T-helper 2 cell treated with Interferon-gamma antibody and Interleukin-4, amounts not matched to agents 100 ng/mL and 5 ng/mL, for 36 hours (primary cell): Measurements from ENCODE around the gene CCR7. TPM values are rescaled to one million over a fixed set of nuclear protein-coding genes. Genes with fewer than 3 reads are reported as not detected.

Experiments used
- intact Hi-C: fragments of 100-400 bp; cut with micrococcal nuclease; formaldehyde crosslinking; loops from one replicate; pipeline ENCODE4 v1.15.1; 2023
- total RNA-seq: library from RNA; stranded (reverse); gene quantifications from 2 replicates; pipeline ENCODE4 v1.2.3, GENCODE V29; 2022

CCR7 gene
- total RNA-seq, 1 donor from 2014 or later: 113 TPM

DNA sequence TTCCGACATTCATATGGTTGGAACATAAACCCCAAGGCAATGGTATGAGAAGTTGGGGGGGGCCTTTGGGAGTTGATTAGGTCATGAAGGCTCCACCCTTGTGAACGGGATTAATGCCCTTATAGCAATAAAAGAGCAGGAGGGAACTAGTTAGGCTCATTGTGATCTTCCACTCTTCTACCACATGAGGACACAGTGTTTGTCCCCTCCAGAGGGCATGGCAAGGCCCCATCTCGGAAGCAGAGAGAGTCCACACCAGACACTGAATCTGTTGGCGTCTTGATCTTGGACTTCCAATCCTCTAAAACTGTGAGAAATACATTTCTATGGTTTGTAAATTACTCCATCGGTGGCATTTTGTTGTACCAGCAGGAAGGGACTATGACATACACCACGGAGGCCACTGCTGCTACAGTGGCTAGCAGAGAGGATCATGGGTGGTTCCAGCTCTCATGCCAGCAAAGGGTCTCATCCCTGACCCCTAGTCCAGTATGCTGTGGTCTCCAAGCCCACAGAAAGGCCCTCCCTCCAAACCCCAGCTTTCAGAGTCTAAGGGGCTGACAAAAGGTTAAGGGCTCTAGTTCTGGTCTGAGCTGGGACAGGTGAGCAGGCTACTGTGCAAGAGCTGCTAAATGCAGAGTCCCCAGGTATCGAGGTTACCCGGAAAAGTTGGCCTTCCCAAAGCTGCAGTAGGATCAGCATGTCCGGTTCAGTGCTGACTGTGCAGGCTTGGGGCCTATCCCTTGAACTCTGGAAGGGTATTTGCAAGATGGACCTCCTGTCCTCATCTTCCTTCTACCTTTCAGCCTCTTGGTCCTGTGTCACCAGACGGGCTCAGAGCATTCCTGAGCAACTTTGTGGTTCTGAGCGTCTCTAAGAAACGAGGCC lies 12.2 kb downstream of the CCR7 start:
- intact Hi-C loops: no loop called here

DNA sequence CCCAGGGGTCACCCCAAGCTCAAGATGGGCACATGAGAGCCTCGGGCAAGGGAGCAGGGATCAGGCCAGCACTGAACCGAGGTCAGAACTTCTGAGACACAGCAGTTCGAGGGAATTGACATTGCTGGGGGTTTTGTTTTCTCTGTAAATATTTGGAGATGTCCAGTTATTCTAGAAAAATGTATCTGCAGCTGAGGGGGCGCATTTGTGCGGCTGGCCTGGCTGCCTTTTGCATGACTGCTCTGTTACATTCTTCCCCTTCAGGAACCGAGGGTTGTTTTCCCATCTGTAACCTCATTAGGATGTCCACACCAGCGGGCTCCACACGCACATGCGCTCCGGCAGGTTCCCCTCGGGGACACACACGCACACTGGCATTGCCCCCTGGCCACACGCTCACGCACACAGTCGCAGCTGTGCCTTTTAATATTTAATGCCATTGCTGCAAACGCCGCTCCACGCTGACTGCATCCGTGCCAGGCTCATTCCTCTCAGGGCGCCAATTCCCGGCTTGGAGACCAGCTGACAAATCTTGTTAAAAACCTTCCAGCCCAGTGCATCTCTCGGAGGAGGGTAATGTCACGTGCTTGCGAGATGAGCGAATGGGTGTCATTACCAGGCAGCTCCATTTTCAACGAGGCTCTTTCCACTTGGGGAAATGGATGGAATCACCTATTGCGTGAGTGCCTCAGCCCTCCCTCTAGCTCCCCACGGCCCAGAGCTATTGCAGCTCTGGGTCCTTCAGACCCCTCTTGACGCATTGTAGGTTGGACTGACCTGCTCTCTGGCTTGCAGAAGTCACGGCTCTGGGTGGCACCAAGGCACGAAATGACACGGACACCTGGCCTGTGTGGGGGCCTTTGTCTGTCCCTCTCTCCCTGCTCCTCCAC lies 13.1 kb downstream of the CCR7 start:
- intact Hi-C loops: no loop called here

DNA sequence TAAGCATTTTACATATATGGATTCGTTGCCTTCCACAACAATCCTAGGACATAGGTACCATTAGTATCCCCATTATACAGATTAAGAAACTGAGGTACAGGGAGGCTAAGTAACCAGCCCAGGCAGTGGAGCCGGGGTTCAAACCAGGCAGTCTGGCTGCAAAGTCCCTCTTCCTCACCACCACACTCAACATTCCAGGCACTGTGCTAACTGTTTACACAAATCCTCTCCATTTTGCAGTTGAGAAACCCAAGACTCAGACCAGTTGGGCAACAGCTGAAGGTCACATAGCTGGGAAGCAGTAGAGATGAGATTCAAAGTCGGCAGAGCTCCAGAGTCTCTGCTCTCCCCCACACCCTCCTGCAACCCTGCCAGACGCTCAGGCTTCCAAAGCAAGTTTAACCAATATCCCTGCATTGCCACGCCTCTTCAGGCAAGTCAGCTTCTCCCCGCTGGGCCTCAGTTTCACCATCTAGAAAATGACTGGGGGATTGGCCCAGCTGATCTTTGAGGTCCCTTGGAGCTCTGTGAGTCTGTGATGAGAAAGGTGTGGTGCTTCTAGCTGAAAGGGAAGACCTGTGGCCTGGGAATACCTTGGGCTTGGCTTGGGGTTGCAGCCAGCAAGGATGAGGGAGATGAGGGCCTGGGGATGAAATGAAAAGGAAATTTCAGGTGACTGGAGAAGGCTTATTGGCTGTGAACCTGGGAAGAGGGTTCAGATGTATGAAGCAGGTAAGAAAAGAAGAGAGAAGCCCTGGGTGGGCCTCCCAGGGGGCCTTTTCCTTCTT lies 14.0 kb downstream of the CCR7 start:
- intact Hi-C loops: no loop called here

DNA sequence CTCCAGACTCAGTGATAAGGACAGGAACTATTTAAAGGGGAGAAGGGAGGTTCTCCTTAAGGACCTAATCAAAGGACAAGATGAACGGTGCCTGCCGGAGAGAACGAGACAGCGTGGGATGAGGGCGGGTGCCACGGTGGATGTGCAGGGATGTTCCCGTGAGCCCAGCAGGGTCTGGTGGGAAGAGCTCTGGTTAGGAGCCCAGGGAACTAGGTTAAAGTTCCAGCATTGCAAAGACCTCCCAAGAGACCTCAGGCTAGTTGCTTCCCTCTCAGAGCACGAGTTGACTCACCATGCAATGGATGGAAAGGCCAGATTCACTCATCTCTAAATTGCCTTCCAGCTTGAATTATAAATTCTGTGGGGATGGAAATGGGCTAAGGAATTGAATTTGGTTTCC lies 14.7 kb downstream of the CCR7 start:
- intact Hi-C loops: no loop called here

DNA sequence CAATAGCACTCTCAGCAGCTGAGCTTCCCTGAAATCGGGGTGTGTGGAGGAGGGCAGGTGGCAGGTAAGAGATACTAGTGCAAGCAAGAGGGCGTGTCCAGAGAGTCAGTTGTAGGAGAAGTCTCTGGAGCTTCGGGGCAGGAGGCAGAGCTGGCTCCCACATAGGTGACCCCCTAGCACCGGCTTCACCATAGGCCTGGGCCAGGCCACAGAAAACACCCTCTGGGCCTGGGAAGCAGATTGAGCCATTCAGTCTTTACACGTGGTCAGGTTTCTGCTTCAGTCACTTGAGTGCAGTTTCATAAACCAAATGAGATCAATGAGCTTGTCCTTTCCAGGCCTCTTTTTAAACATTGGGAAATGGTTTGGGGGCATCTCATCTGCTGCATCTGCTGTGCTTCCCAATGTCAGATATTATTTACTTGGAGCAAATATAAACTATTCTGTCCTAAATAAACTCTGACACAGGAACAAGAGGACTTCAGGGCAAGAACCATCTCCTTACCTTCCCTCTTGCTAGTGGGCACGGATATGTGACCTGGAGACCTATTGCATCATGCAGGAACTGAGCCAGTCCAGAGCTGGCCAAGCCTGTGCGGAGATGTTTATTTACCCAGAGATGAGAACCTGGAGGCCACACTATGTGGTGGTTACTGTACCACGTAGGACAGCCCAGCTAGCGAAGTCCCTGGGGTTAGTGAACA lies 16.1 kb downstream of the CCR7 start:
- intact Hi-C loops: loop anchor here (5.0 kb wide), 1 partner anchor 187 kb away; the partner anchor contains the start of gene GJD3

DNA sequence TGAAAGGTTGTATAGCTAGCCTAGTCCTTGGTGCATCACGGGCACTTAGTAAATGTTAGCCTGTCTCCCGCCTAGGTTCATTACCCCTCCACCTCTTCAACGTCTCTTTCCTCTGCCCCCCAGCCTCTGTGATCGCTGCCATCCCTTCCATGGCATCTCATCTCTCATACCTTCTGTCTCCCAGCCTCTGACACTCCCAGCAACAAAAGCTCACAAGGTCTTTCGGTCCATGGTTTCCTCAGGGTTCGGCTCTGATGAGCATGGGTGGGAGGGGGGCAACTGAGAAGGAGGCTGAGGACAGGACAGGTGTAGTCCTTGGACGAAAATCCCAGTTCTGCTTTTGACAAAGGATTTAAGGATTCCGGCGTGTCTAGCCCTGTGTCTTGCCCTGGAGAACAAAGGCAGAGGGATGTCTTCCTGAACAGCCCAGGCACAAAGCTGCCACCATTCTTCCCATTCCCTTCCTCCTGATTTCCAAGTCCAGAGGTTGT lies 16.7 kb downstream of the CCR7 start:
- intact Hi-C loops: loop anchor here (5.0 kb wide), 1 partner anchor 186 kb away; the partner anchor contains the start of gene GJD3

DNA sequence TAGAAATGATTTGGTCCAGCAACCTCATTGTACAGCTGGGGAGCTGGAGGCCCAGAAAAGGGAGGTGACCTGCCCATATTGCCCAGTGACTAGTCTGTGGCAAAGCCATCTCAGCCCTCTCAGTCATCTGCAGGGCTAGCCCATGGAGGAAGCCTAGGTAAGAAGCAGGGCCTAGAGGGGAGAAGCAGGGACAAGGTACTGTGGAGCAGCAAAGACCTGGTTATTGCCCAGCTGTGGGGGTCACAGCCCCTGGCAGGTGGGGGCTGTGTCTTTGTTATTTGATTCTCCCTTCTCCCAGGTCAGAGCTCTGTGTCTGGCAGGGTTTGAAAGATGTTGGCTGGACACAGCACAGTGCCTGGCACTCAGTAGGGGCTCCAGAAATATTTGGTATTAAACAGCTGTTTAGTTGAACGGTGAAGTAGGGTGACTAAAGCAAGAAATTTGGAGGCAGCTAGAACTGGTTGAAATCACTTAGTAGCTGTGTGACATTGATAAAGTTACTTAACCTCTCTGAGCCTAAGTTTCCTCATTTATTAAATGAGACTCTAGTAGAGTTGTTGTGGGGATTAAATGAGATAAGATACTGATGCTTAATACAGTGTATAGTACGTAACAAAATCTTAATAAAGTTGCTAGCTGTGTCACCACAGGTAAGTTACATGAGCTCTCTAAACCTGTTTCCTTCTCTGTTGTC lies 17.3 kb downstream of the CCR7 start:
- intact Hi-C loops: loop anchor here (5.0 kb wide), 1 partner anchor 186 kb away; the partner anchor contains the start of gene GJD3

DNA sequence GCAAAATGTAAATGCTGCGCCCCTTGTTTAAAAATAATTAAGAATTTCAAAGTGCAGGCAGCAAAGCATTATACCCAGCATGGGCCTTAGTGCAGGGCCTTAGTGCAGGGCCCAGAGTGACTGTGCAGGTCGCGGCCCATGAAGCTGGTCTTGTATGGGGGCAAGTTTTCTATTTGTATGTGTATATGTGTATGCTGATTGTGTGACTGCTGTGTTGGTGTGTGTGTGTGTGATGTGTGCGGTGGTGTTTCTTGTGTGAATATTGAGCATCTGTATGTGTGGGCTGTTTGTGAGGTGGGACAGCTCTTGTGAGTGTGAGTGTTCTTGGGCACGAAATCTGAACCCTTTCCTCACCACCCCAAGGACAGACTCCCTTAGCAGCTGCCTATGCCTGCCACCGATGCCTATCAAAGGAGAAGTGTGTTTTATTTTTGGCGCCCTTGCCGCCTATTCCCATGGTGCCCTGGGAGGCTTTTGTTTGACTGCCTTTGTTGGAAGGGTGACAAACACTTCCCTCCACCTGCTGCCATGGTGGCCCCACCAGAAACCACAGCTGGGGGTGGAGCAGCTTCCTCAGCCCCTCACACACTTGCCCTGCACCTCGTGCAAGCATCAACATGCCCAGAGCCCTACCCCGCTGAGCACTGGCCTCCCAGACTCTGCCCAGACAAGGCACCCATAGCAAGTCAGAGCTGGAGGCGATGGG lies 18.0 kb downstream of the CCR7 start:
- intact Hi-C loops: loop anchor here (5.0 kb wide), 1 partner anchor 185 kb away; the partner anchor contains the start of gene GJD3

DNA sequence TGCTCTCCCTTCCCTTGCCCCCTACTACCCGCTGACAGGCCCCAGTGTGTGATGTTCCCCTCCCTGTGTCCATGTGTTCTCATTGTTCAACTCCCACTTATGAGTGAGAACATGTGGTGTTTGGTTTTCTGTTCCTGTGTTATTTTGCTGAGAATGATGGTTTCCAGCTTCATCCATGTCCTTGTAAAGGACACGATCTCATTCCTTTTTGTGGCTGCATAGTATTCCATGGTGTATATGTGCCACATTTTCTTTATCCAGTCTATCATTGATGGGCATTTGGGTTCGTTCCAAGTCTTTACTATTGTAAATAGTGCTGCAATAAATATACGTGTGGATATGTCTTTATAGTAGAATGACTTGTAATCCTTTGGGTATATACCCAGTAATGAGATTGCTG lies 18.8 kb downstream of the CCR7 start:
- intact Hi-C loops: loop anchor here (5.0 kb wide), 1 partner anchor 184 kb away; the partner anchor contains the start of gene GJD3

DNA sequence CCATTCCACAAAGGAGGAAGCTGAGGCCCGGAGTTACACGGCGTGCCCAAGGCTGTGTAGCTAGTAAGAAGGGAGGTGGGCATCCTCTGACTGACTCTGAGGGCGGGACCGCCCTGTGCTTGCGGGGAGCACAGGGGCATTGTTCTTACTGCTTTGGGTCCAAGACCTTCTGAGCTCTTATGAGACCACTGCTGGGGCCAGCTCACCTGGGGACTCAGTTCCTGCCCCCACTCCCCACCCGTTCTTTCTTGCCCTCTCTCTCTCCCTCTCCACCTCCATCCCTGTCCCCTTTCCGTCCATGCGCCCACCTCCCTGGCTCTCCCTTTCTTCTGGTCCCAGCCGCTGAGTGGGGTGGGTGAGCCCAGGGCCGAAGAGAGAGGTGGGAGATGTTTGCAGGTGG lies 19.6 kb downstream of the CCR7 start:
- intact Hi-C loops: loop anchor here (5.0 kb wide), 1 partner anchor 183 kb away; the partner anchor contains the start of gene GJD3

DNA sequence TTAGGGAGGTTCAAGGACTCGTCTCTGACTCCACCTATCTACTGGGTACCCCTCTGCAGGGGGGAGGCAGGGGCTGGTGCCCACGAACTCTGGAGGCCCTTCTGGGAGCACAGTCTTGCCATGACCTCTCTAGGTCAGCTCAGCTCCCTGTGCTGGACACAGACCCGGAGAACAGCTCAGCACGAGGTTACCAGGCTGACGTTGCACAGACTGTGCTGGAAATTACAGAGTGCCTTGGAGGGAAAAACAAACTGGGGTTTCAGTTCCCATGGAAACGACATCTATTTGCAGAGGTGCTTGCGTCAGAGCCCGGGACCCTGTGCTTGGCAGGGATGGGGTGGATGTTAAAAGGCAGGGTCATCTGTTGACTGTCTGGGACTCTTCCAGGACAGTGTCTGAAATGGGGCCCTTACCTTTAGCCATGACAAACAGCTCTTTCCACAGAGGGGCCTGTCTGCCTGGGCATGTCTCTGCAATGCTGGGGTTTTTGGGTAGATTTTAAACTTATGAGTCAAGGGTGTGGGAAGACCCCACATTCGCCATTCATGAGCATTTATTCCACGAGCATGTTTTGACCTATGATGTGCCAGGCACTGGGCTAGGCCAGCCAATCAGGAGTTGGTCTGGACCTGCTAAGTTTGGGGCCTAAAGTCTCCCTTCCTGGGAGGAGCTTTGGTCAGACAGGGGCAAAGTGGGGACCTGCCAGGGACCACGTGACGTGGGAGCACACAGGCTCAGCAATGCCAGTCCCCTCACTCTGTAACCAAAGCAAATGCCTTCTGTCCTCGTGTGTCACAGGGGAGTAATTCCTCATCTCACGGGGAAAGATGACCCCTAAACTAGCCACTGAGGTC lies 22.5 kb downstream of the CCR7 start:
- intact Hi-C loops: no loop called here

DNA sequence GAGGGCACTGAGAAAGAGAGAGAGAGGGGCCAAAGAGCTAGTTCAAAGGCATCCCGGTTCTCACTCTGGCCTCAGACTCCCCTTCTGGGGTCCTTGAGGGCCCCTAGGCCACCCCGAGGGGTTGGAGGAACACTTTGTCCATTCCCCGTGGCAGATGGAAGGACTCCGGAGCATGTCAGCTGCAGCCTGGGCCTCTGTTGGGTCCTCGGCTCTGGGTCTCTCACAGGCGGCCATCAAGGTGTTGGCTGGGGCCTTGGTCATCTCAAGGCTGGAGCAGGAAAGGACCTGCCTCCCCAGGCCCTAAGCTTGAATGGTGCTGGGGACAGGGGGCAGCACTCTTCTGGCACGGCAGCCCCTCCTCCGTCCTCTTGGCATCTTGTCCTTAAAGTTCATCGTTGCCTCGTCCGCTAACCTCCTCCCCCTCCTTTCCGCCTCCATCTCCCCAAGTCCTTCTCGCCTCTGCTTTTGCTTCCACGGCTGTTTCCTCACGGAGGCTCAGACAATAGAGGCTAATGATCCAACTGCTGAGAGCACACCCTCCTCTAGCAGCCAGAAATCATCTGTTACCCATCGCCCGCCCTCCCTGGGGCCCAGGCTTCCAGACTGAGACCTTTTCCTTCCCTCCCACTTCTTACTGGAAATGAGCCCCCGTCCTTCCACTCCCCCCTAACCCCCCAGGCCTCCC lies 23.3 kb downstream of the CCR7 start:
- intact Hi-C loops: loop anchor here (2.0 kb wide), 1 partner anchor 19 kb away; no protein-coding TSS in a partner anchor

DNA sequence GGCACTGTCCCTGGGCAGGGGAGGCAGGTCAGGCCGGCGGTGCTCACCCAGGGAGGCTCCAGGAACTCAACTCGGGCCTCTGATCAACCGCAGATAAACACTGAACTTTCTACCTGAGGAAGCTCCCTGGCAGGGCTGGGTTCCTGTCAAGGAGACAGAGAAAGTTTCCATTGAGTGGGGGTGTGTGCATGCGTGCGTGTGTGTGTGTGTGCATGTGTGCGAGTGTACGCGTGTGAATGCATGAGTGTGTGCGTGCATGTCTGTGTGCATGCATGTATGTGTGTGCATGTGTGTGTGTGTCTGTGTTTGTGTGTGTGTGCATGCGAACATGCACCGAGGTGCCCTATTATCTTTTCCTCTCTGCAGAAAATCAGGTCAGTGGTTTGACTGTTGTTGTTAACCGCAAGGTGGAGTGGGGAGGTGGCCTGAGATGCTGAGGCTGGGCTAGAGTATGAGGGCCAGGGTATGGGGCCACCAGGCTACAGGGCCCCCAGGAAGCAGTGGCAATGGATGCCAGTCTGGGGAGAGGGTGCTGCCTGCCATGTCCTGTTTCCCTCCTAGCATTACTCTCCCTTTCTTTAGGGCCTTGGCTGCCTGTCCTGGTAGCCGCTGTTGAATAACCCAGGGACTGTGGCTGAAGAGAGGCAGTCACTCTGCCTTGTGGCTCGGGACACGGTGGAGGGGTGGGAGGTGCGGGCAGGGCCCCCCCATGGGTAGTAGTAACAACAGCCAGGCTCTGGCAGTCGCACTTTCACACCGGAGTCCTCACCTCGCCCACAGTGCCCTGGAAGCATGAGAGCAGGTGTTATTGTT lies 24.0 kb downstream of the CCR7 start:
- intact Hi-C loops: loop anchor here (2.0 kb wide), 1 partner anchor 20 kb away; no protein-coding TSS in a partner anchor

DNA sequence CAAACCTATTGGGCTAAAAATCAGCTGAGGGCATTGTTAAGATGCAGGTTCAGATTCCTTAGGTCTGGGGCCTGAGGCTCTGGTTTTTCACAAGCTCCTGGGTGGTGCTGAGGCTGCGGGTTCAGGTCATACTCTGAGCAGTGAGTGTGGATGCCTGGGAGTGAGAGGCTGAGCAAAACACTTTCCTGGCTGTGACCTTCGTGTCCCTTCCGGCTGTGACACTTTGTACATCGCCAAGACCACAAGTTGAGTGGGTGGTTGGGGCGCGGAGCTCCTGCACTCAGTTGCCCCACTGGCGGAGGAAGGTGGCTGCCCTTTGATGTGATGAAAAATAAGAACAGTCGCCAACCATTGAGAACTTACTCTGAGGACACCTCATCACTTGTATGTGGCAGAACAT lies 24.8 kb downstream of the CCR7 start:
- intact Hi-C loops: loop anchor here (2.0 kb wide), 1 partner anchor 20 kb away; no protein-coding TSS in a partner anchor

DNA sequence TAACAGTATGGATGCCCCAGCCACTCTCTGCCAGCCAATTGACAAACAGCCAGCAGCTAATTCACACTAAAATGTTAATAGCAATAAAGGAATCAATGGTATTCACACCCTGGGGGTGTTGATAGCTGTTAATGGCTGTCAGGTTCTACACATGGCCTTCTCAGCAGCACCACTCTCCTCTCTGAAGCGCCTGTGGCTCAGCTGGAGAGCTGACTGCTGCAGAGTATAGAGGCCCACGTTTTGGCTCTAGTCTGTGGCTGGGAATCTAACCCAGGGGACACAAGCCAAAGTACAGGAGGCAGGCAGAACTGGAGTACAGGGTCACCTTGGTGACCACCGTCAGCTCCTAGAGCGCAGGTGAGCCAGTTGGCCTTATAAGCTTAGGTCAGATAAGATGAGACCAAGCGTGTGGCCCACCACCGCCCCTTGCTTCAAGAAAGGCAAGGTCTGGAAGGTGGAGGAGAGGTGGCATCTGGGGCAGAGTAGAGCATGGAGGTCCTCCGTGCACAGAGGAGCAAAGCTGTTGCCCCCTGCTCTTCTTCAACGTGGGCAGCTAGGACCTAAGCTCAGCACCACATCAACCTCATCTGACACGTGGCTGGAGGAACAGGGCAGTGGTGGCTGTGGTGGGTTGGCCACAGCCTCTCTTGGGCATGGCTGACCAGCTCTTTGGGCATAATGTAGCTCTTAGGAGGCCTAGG lies 25.4 kb downstream of the CCR7 start:
- intact Hi-C loops: loop anchor here (2.0 kb wide), 1 partner anchor 21 kb away; no protein-coding TSS in a partner anchor
